SU-DHL-6 (cell line): ENCODE measurements around the gene ETFBKMT.

Experiments
- H2AFZ ChIP-seq: fragments of 200-600 bp; sonication (generic); 2 replicates; pipeline ENCODE4 v1.6.1; 2014; ENCODE audit warnings: low read depth, mild to moderate bottlenecking, moderate library complexity, mixed read lengths, antibody characterized with exemption, low read length; ENCODE audit not compliant: severe bottlenecking
- H3F3A ChIP-seq: fragments of 200-600 bp; shearing (Covaris generic); 2 replicates; pipeline ENCODE4 v1.6.0; 2016; ENCODE audit warnings: antibody characterized with exemption, mild to moderate bottlenecking; ENCODE audit not compliant: insufficient read depth
- H3K27ac ChIP-seq: fragments of 200-600 bp; sonication (generic); 2 replicates; pipeline ENCODE4 v1.5.1; 2016; ENCODE audit warnings: low read depth, mild to moderate bottlenecking, low read length, moderate library complexity, mixed read lengths
- H3K27me3 ChIP-seq: fragments of 200-600 bp; sonication (generic), shearing (Covaris generic); 2 replicates; pipeline ENCODE4 v1.6.0; 2014; ENCODE audit warnings: mild to moderate bottlenecking, low read length
- H3K36me3 ChIP-seq: fragments of 200-600 bp; sonication (generic); 2 replicates; pipeline ENCODE4 v1.6.1; 2014; ENCODE audit warnings: mild to moderate bottlenecking, low read length, mixed read lengths
- H3K4me2 ChIP-seq: fragments of 300-600, 200-600 bp; shearing (Covaris generic), sonication (generic); 2 replicates; pipeline ENCODE4 v1.6.0; 2014; ENCODE audit warnings: low read length, low read depth, mild to moderate bottlenecking; ENCODE audit not compliant: poor library complexity, severe bottlenecking
- H3K4me3 ChIP-seq: fragments of 200-600 bp; sonication (generic); 2 replicates; pipeline ENCODE4 v1.5.1; 2014; ENCODE audit warnings: antibody characterized with exemption, low read length, mild to moderate bottlenecking, mixed read lengths; ENCODE audit not compliant: insufficient read depth, poor library complexity, severe bottlenecking
- H3K79me2 ChIP-seq: fragments of 200-600 bp; sonication (generic); 2 replicates; pipeline ENCODE4 v1.6.1; 2014; ENCODE audit warnings: mild to moderate bottlenecking, low read length, moderate library complexity; ENCODE audit not compliant: insufficient read depth
- H3K9ac ChIP-seq: fragments of 200-600 bp; sonication (generic); 2 replicates; pipeline ENCODE4 v1.7.0; 2014; ENCODE audit warnings: mild to moderate bottlenecking, low read length
- H3K9me2 ChIP-seq: fragments of 200-600 bp; sonication (generic); replicated peaks from 2 replicates; pipeline ENCODE4 v1.6.1; 2014; ENCODE audit warnings: low read length; ENCODE audit not compliant: insufficient read depth
- H3K9me3 ChIP-seq: fragments of 200-600 bp; sonication (generic); 2 replicates; pipeline ENCODE4 v1.6.1; 2014; ENCODE audit warnings: low read length, mixed read lengths; ENCODE audit not compliant: insufficient read depth
- H4K20me1 ChIP-seq: fragments of 200-600 bp; sonication (generic); 2 replicates; pipeline ENCODE4 v1.6.1; 2014; ENCODE audit warnings: low read depth, mild to moderate bottlenecking, antibody characterized with exemption, low read length, moderate library complexity, mixed read lengths
- EZH2phosphoT487 ChIP-seq: fragments of 200-600 bp; sonication (generic), shearing (Covaris generic); conservative IDR thresholded peaks from 2 replicates; pipeline ENCODE4 v1.6.1; 2018; ENCODE audit warnings: mild to moderate bottlenecking, antibody characterized with exemption, low read length, moderate library complexity, mixed read lengths
- TF ChIP-seq, protein P1 (sequence below): fragments of 200-600 bp; sonication (generic); IDR thresholded peaks from one replicate; pipeline ENCODE4 v1.5.1; 2017; ENCODE audit warnings: antibody characterized with exemption, mild to moderate bottlenecking, low read length, moderate library complexity; ENCODE audit not compliant: insufficient read depth, poor library complexity, severe bottlenecking

Gene ETFBKMT

GRCh38 chr12:31662176-31662849 is 2.8 kb downstream of the ETFBKMT start:
- H3K4me3 ChIP-seq = no peak overlapping the region
- H3K79me2 ChIP-seq = no peaks in the 10 kb centered on the region
- peaks cover 16% of the 10 kb centered on the region; the same call in 1 of the 2 replicates for H3F3A ChIP-seq
- H3K27me3 ChIP-seq = no peaks in the 10 kb centered on the region
- H3K36me3 ChIP-seq = no peaks in the 10 kb centered on the region
- no peak overlapping the region for H3K4me2 ChIP-seq
- TF ChIP-seq, protein P1, sequence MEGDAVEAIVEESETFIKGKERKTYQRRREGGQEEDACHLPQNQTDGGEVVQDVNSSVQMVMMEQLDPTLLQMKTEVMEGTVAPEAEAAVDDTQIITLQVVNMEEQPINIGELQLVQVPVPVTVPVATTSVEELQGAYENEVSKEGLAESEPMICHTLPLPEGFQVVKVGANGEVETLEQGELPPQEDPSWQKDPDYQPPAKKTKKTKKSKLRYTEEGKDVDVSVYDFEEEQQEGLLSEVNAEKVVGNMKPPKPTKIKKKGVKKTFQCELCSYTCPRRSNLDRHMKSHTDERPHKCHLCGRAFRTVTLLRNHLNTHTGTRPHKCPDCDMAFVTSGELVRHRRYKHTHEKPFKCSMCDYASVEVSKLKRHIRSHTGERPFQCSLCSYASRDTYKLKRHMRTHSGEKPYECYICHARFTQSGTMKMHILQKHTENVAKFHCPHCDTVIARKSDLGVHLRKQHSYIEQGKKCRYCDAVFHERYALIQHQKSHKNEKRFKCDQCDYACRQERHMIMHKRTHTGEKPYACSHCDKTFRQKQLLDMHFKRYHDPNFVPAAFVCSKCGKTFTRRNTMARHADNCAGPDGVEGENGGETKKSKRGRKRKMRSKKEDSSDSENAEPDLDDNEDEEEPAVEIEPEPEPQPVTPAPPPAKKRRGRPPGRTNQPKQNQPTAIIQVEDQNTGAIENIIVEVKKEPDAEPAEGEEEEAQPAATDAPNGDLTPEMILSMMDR = no peak
- TF ChIP-seq EZH2phosphoT487 = no peak
- H2AFZ ChIP-seq = no peak overlapping the region
- no peak overlapping the region for H3K27ac ChIP-seq
- H3K9ac ChIP-seq = no peak overlapping the region
- no peaks in the 10 kb centered on the region for H4K20me1 ChIP-seq
- no peaks in the 10 kb centered on the region for H3K9me2 ChIP-seq
- no peaks in the 10 kb centered on the region for H3K9me3 ChIP-seq

GRCh38 chr12:31663576-31663975 is 4.1 kb downstream of the ETFBKMT start:
- H3K79me2 ChIP-seq = no peaks in the 10 kb centered on the region
- H3K4me3 ChIP-seq = no peak overlapping the region
- no peaks in the 10 kb centered on the region for H4K20me1 ChIP-seq
- no peak overlapping the region for H3K4me2 ChIP-seq
- H3K9ac ChIP-seq = no peak overlapping the region
- H3F3A ChIP-seq = peaks cover 10% of the 10 kb centered on the region; the same call in 1 of the 2 replicates
- H3K36me3 ChIP-seq = no peaks in the 10 kb centered on the region
- TF ChIP-seq EZH2phosphoT487 = no peak
- TF ChIP-seq, protein P1 = no peak
- no peaks in the 10 kb centered on the region for H3K9me3 ChIP-seq
- H3K9me2 ChIP-seq = no peaks in the 10 kb centered on the region
- no peak overlapping the region for H3K27ac ChIP-seq
- no peak overlapping the region for H2AFZ ChIP-seq
- no peaks in the 10 kb centered on the region for H3K27me3 ChIP-seq

GRCh38 chr12:31664038-31664437 is 4.5 kb downstream of the ETFBKMT start:
- Histone ChIP-seq H3K4me2 (no peak overlapping the region), H3K79me2 (no peaks in the 10 kb centered on the region), H3F3A (peaks cover 10% of the 10 kb centered on the region; the same call in 1 of the 2 replicates), H3K4me3 (no peak overlapping the region), H3K36me3 (no peaks in the 10 kb centered on the region), H3K9me3 (peaks cover under 1% of the 10 kb centered on the region; the same call in 1 of the 2 replicates), H2AFZ (no peak overlapping the region), H3K9me2 (no peaks in the 10 kb centered on the region), H3K9ac (no peak overlapping the region), H4K20me1 (no peaks in the 10 kb centered on the region), H3K27me3 (no peaks in the 10 kb centered on the region), H3K27ac (no peak overlapping the region)
- no peak for TF ChIP-seq EZH2phosphoT487
- TF ChIP-seq, protein P1 = no peak
